ENCODE measurements around the gene TPPP2. TPM values are rescaled to one million over a fixed set of nuclear protein-coding genes. Genes with fewer than 3 reads are reported as not detected.

The TPPP2 gene
- total and polyA plus RNA-seq, 9 of the 15 experiments (the other 6 are each of a cell fraction or from before 2014, with no cell fraction given): 0.18 TPM; not detected in 8

DNA sequence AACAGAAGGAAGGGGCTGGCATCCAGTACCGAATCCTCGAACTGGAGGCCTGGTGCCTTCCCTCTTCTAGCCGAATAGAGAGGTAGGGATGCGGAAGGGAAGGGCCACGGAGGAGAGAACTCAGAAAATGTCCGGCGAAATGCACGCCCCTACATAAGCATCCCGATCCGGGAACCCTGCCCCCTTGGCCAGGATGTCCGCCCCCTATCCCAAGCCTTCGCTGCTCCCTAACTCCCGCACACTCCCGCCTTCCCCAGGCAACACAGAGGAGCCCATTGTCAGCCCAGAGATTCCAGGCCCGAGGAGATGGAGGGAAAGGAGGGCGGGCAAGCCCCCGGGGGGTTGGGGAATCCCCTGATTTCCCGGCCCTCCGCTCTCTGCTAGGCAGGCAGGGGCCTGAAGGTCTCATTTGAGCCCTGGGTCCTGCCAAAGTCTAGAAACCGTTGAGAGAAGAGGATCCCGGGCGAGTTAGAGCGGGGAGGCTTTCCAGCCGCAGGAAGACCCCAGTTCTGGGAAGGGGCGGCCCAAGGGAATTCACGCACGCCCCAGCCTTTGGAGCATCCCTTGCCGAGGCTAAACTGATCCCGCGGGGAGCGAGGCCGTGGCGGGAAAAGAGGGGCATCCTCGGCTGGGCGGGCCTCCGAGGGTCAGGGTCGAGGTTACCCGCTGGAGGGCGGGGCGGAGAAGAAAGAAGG is 39.5 kb downstream of the TPPP2 start:
- H3K9ac ChIP-seq (ENCODE audit: insufficient read depth in 1 of 2, low read depth in 2 of 2, low read length in 2 of 2): peak overlapping the region in 1 of 2 experiments; percentile 91; a peak in 2 of 4 replicates
- H3K4me1 ChIP-seq (replicated peaks in 1 of 2; ENCODE audit: control insufficient read depth in 2 of 2, insufficient read depth in 2 of 2, low read length in 2 of 2): peaks cover 2 to 40% of the 10 kb centered on the region in 2 experiments; a peak in 3 of 5 replicates
- no peaks in the 10 kb centered on the region for H3K27me3 ChIP-seq (ENCODE audit: control insufficient read depth in 2 of 2, insufficient read depth in 2 of 2, low read length in 2 of 2)
- H2AFZ ChIP-seq (ENCODE audit: low read depth, low read length): peak overlapping the region; percentile 40; the same call in 1 of the 2 replicates
- no peak overlapping the region for H3K27ac ChIP-seq (ENCODE audit: extremely low read depth, low read depth, low read length)
- in situ Hi-C loops (cut with MboI) (no loop called here), intact Hi-C loops (cut with micrococcal nuclease) (no loop called here)
- TF ChIP-seq CBX5 (IDR thresholded peaks at IDR 0.05; ENCODE audit: borderline replicate concordance, low read depth): no peak
- TF ChIP-seq, protein P1, sequence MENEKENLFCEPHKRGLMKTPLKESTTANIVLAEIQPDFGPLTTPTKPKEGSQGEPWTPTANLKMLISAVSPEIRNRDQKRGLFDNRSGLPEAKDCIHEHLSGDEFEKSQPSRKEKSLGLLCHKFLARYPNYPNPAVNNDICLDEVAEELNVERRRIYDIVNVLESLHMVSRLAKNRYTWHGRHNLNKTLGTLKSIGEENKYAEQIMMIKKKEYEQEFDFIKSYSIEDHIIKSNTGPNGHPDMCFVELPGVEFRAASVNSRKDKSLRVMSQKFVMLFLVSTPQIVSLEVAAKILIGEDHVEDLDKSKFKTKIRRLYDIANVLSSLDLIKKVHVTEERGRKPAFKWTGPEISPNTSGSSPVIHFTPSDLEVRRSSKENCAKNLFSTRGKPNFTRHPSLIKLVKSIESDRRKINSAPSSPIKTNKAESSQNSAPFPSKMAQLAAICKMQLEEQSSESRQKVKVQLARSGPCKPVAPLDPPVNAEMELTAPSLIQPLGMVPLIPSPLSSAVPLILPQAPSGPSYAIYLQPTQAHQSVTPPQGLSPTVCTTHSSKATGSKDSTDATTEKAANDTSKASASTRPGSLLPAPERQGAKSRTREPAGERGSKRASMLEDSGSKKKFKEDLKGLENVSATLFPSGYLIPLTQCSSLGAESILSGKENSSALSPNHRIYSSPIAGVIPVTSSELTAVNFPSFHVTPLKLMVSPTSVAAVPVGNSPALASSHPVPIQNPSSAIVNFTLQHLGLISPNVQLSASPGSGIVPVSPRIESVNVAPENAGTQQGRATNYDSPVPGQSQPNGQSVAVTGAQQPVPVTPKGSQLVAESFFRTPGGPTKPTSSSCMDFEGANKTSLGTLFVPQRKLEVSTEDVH (IDR thresholded peaks at IDR 0.05; ENCODE audit: low read depth, partially characterized antibody): peak; percentile 51
- no peak for TF ChIP-seq SIRT6 (IDR thresholded peaks at IDR 0.05; ENCODE audit: low read depth, low read length)
- no peak for TF ChIP-seq RAD21 (CRISPR knock-in tag; conservative IDR thresholded peaks at IDR 0.05 in 1 of 2, IDR thresholded peaks at IDR 0.05 in 1 of 2)
- TF ChIP-seq ZNF57 (CRISPR knock-in tag; IDR thresholded peaks at IDR 0.05): no peak
- no peak for TF ChIP-seq ZNF584 (CRISPR knock-in tag; IDR thresholded peaks at IDR 0.05; ENCODE audit: low read depth)
- DNase-seq (ENCODE audit: extremely low read depth in 1 of 4, low spot score in 3 of 4) (no peak), FAIRE-seq (no peak), ATAC-seq (no peak)
- 52% methylated on average over 14 of the region's 40 CpGs for WGBS (ENCODE audit: insufficient coverage, low coverage, missing lambda C conversion rate)
- no peaks in the 10 kb centered on the region for H3K36me3 ChIP-seq (ENCODE audit: control insufficient read depth, insufficient read depth, low read length)
- H4K20me1 ChIP-seq (replicated peaks; ENCODE audit: control insufficient read depth, insufficient read depth, low read length): no peaks in the 10 kb centered on the region
- no peaks in the 10 kb centered on the region for H3K9me3 ChIP-seq (replicated peaks; ENCODE audit: control insufficient read depth, insufficient read depth, low read depth, low read length)
- no TSS peak for BruUV-seq (replicated peaks)
- no peaks in the 10 kb centered on the region for H3K9me1 ChIP-seq (ENCODE audit: control insufficient read depth, insufficient read depth, low read length)
- peak overlapping the region; percentile 62; the same call in 1 of the 2 replicates for H3K4me2 ChIP-seq (ENCODE audit: insufficient read depth, low read length)
- no peaks in the 10 kb centered on the region; the same call in 2 of the 3 replicates for H3K79me2 ChIP-seq (ENCODE audit: control insufficient read depth, insufficient read depth, low read length)
- peak overlapping the region; percentile 41 for H3K4me3 ChIP-seq
- POLR2A ChIA-PET: interaction anchor here (0.5 to 1.9 kb wide), 2 partner anchors 33 to 140 kb away, joined by 3 to 4 read pairs; no protein-coding TSS in a partner anchor
- CTCF ChIA-PET (ENCODE audit: low intra/inter-chr PET ratio): interaction anchor here (0.6 to 4.6 kb wide), 4 partner anchors 23 to 312 kb away, joined by 3 to 54 read pairs (median 9); no protein-coding TSS in a partner anchor

Data from K562 (cell line).